ENCODE data around the gene JARID2. TPM values are rescaled to one million over a fixed set of nuclear protein-coding genes. Genes with fewer than 3 reads are reported as not detected.

JARID2 gene
- total and polyA plus RNA-seq, 2 of the 13 experiments (the other 11 are each of a cell fraction or from before 2014, with no cell fraction given), result 7.5 to 10.3 TPM

DNA sequence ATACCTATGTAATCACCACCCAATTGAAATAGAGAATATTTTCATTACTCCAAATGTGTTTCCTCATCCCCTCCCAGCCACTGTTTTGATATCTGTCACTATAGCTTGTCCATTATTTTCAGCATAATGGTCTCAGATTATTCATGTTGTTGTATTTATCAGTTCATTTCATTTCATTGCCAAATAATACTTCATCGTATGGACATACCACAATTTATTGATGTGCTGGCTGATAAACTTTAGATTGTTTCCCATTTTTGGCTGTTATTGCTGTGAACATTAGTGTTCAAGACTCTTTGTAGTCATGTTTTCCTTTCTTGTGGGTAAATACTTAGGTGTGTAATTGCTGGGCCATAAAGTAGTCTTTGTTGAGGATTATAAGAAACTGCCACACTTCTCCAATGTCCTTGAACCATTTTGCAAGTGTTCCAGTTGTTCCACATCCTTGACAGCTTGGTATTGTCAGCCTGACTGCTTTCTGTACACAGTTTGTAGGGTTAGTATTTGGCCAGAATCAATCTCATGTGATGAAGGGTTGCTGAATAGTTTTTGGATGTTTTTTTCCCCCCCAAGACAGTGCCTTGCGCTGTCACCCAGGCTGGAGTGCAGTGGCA lies 44.3 kb downstream of the JARID2 start:
- Histone ChIP-seq H4K20me1 (ENCODE audit: insufficient read depth, low read length) (peaks cover 17% of the 10 kb centered on the region; the same call in 1 of the 2 replicates), H3K9ac (ENCODE audit: insufficient read depth, low read depth, low read length) (no peak overlapping the region)

More for the DNA sequence above, 44.3 kb downstream of the JARID2 start:
- WGBS (ENCODE audit: low lambda C conversion rate), result 93% methylated on average over 2 of the region's 2 CpGs
- Histone ChIP-seq H3K27ac (ENCODE audit: extremely low read length, insufficient read depth, low read length) (no peak overlapping the region), H3K9me3 (ENCODE audit: low read length) (no peaks in the 10 kb centered on the region), H3K36me3 (replicated peaks in 1 of 2; ENCODE audit: control insufficient read depth in 1 of 2, insufficient read depth in 2 of 2, low read length in 2 of 2) (no peaks in the 10 kb centered on the region), H3K79me2 (ENCODE audit: insufficient read depth, low read length) (peaks cover 52% of the 10 kb centered on the region), H3K4me1 (ENCODE audit: insufficient read depth, low read length) (peaks cover 39% of the 10 kb centered on the region), H2AFZ (ENCODE audit: low read length) (no peak overlapping the region), H3K27me3 (ENCODE audit: control insufficient read depth in 1 of 2, insufficient read depth in 2 of 2, low read length in 2 of 2) (no peaks in the 10 kb centered on the region), H3K4me2 (ENCODE audit: low read depth, low read length) (no peak overlapping the region), H3K4me3 (replicated peaks in 1 of 3; ENCODE audit: insufficient read depth in 1 of 3, low read depth in 2 of 3, low read length in 3 of 3) (no peak overlapping the region)
- POLR2A ChIA-PET, result no interaction called here
- CTCF ChIA-PET (ENCODE audit: low intra/inter-chr PET ratio, low total read pairs), result no interaction called here
- TF ChIP-seq, protein P1, sequence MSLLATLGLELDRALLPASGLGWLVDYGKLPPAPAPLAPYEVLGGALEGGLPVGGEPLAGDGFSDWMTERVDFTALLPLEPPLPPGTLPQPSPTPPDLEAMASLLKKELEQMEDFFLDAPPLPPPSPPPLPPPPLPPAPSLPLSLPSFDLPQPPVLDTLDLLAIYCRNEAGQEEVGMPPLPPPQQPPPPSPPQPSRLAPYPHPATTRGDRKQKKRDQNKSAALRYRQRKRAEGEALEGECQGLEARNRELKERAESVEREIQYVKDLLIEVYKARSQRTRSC (CRISPR knock-in tag; IDR thresholded peaks at IDR 0.05; ENCODE audit: low read depth), result no peak
- no peak for TF ChIP-seq ZNF484 (CRISPR knock-in tag; IDR thresholded peaks at IDR 0.05; ENCODE audit: borderline replicate concordance, low read depth)
- no peak for TF ChIP-seq BORCS8-MEF2B (CRISPR knock-in tag; IDR thresholded peaks at IDR 0.05)
- no peak for TF ChIP-seq FOXA1 (IDR thresholded peaks at IDR 0.05)
- 0 out of 2 replicates have a peak, but pooled peaks have one; percentile 4 for TF ChIP-seq FOXA1 (CRISPR knock-in tag; IDR thresholded peaks at IDR 0.05)
- no peak for TF ChIP-seq ZKSCAN5 (CRISPR knock-in tag; IDR thresholded peaks at IDR 0.05)
- TF ChIP-seq, protein P2, sequence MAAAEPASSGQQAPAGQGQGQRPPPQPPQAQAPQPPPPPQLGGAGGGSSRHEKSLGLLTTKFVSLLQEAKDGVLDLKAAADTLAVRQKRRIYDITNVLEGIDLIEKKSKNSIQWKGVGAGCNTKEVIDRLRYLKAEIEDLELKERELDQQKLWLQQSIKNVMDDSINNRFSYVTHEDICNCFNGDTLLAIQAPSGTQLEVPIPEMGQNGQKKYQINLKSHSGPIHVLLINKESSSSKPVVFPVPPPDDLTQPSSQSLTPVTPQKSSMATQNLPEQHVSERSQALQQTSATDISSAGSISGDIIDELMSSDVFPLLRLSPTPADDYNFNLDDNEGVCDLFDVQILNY (CRISPR knock-in tag; conservative IDR thresholded peaks at IDR 0.05), result no peak
- no peak for TF ChIP-seq SOX13 (IDR thresholded peaks at IDR 0.05)
- TF ChIP-seq SOX13 (CRISPR knock-in tag; conservative IDR thresholded peaks at IDR 0.05 in 1 of 2, IDR thresholded peaks at IDR 0.05 in 1 of 2), result peak in 1 of 2 experiments; percentile 16; a peak in 1 of 4 replicates
- TF ChIP-seq ZNF496 (CRISPR knock-in tag; IDR thresholded peaks at IDR 0.05; ENCODE audit: insufficient replicate concordance), result no peak
- DNase-seq (ENCODE audit: low spot score) (no peak), FAIRE-seq (peak; percentile 4), ATAC-seq (no peak)
- intact Hi-C loops (cut with micrococcal nuclease; ENCODE audit: unreplicated experiment), result no loop called here
- no TSS peak for BruUV-seq (replicated peaks)
- in situ Hi-C loops (cut with HindIII; ENCODE audit: extremely low pct_ligation_motif_present, low pct_unique_long_range_greater_than_20kb), result no loop called here

Measured in HepG2 (cell line).